Measurements from ENCODE around the gene IFT122. TPM values are rescaled to one million over a fixed set of nuclear protein-coding genes. Genes with fewer than 3 reads are reported as not detected.

IFT122 gene
- total RNA-seq, 2 experiments from 2014 or later = 22.7 to 26.7 TPM

DNA sequence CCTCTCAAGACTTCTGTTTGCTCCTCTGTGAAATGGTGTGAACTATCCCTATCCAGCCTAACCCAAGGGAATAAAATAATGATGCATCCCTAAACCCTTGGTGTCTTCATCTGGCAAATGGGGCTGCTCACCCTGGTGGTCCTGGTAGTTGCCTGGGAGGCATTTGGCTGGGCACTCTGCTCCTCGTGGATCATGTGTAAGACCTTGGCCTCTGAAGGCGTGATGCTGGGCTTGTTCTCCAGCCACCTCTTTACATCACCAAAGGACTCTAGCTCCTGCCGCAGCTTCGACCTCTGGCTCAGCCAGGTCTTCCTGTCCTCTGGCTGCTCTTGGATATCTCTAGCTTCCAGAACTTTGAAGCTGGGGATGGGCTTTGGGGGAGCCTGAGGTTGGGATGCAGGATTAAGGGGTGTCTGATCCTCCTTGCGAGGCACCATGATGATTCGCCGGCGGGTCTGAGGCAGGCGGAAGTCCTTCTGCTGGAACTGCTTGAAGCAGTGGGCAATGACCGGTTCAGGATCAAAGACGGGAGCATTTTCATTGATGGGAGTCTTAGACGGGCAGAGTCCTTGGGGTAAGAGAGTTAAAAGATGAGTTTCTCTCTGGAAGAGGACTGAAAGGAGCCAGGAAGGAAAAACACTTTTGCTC lies 18.7 kb upstream of the IFT122 start:
- Mint-ChIP-seq H3K9me3 (peaks cover 3% of the 10 kb centered on the region), H3K4me3 (no peak overlapping the region)
- DNase-seq = no peak

DNA sequence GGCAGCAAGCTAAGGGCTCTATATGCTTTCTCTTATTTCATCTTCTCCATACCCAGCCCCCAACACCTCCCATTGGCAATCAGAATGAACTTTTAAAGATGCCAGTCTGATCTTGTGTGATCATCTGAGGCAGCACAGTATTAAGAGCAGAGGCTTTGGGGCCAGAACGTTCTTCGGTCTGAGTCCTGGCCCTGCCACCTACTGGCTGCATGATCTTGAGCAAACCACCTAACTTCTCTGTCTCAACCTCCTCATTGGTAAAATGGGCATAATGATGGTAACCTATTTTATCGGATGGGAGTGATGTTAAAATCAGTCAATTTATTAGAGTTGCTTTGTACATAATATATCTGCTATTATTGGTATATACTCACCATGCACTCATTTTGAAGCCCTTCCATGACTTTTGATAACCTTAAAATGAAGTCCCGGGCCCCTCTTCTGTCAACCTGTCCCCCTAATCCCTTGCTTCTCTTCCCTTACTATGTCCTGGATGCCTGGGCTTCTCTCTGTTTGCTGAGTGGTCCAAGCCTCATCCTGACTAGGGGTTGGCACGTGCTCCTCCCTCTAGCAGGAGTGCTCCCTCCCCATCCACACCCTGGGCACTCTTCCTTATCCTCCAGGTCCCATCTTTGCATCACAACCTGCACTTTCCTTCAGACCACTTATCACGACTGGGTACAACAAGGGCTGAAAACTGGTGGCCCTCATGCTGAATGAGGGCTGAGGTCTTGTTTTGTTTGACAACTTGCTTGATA lies 17.9 kb upstream of the IFT122 start:
- POLR2A ChIA-PET = interaction anchor here (1.2 kb wide), 1 partner anchor 9 kb away, joined by 3 read pairs; no protein-coding TSS in a partner anchor
- Histone ChIP-seq H3K9me3 (ENCODE audit: control insufficient read depth in 1 of 2, insufficient read depth in 1 of 2, low read length in 2 of 2) (no peaks in the 10 kb centered on the region), H3K27ac (ENCODE audit: low read depth in 1 of 2, low read length in 2 of 2) (no peak overlapping the region), H3K4me1 (ENCODE audit: insufficient read depth, low read length) (no peaks in the 10 kb centered on the region), H3K27me3 (ENCODE audit: control insufficient read depth in 1 of 2, insufficient read depth in 2 of 2, low read length in 2 of 2) (no peaks in the 10 kb centered on the region), H3K36me3 (ENCODE audit: insufficient read depth, low read length) (no peaks in the 10 kb centered on the region), H3K4me3 (ENCODE audit: low read length) (no peak overlapping the region)
- H3K9me3 Mint-ChIP-seq = peaks cover 3% of the 10 kb centered on the region
- no peaks in the 10 kb centered on the region for H3K27me3 Mint-ChIP-seq
- peaks cover 5% of the 10 kb centered on the region for H3K4me1 Mint-ChIP-seq (ENCODE audit: low read depth)
- no peak for ATAC-seq (ENCODE audit: poor library complexity)
- intact Hi-C loops (cut with DNase I, micrococcal nuclease) = no loop called here
- DNase-seq = no peak
- H3K4me3 Mint-ChIP-seq = no peak overlapping the region
- TF ChIP-seq, protein P1, sequence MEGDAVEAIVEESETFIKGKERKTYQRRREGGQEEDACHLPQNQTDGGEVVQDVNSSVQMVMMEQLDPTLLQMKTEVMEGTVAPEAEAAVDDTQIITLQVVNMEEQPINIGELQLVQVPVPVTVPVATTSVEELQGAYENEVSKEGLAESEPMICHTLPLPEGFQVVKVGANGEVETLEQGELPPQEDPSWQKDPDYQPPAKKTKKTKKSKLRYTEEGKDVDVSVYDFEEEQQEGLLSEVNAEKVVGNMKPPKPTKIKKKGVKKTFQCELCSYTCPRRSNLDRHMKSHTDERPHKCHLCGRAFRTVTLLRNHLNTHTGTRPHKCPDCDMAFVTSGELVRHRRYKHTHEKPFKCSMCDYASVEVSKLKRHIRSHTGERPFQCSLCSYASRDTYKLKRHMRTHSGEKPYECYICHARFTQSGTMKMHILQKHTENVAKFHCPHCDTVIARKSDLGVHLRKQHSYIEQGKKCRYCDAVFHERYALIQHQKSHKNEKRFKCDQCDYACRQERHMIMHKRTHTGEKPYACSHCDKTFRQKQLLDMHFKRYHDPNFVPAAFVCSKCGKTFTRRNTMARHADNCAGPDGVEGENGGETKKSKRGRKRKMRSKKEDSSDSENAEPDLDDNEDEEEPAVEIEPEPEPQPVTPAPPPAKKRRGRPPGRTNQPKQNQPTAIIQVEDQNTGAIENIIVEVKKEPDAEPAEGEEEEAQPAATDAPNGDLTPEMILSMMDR (IDR thresholded peaks at IDR 0.05) = no peak
- H3K36me3 Mint-ChIP-seq (ENCODE audit: low read depth) = no peaks in the 10 kb centered on the region
- no peak overlapping the region for H3K27ac Mint-ChIP-seq
- CTCF ChIA-PET = interaction anchor here (0.6 kb wide), 1 partner anchor 17 kb away, joined by 3 read pairs; no protein-coding TSS in a partner anchor

More for the DNA sequence above, 18.7 kb upstream of the IFT122 start:
- H3K27me3 Mint-ChIP-seq = no peaks in the 10 kb centered on the region
- no peaks in the 10 kb centered on the region for H3K4me1 ChIP-seq (ENCODE audit: insufficient read depth, low read length)
- POLR2A ChIA-PET = no interaction called here
- no peaks in the 10 kb centered on the region for H3K9me3 ChIP-seq (ENCODE audit: control insufficient read depth in 1 of 2, insufficient read depth in 1 of 2, low read length in 2 of 2)
- H3K4me1 Mint-ChIP-seq (ENCODE audit: low read depth) = peaks cover 5% of the 10 kb centered on the region
- H3K4me3 ChIP-seq (ENCODE audit: low read length) = no peak overlapping the region
- intact Hi-C loops (cut with DNase I, micrococcal nuclease) = no loop called here
- H3K36me3 Mint-ChIP-seq (ENCODE audit: low read depth) = no peaks in the 10 kb centered on the region
- CTCF ChIA-PET = no interaction called here
- H3K27ac Mint-ChIP-seq = no peak overlapping the region
- H3K27me3 ChIP-seq (ENCODE audit: control insufficient read depth in 1 of 2, insufficient read depth in 2 of 2, low read length in 2 of 2) = no peaks in the 10 kb centered on the region
- H3K27ac ChIP-seq (ENCODE audit: low read depth in 1 of 2, low read length in 2 of 2) = no peak overlapping the region
- no peaks in the 10 kb centered on the region for H3K36me3 ChIP-seq (ENCODE audit: insufficient read depth, low read length)
- TF ChIP-seq, protein P1 (IDR thresholded peaks at IDR 0.05) = no peak
- ATAC-seq (ENCODE audit: poor library complexity) = no peak

DNA sequence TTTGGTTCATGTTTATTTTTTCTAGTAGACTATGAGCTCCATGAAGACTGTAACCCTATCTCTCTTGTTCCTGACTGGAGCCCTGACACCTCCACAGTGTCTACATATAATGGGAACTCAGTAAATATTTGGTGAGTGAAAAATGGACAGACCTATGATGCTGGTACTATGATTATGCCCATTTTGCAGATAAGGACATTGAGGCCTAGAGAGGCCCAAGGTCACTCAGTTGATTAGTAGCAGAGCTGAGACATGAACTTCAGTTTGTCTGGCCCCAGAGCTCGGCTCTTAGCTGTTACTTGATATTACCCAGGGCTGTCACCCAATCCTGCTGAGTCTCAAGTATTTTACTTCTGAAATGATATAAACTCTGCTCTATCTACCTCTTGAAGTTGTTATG lies 17.1 kb upstream of the IFT122 start:
- Histone ChIP-seq H3K27me3 (ENCODE audit: control insufficient read depth in 1 of 2, insufficient read depth in 2 of 2, low read length in 2 of 2) (no peaks in the 10 kb centered on the region), H3K27ac (ENCODE audit: low read depth in 1 of 2, low read length in 2 of 2) (no peak overlapping the region), H3K4me3 (ENCODE audit: low read length) (no peak overlapping the region), H3K4me1 (ENCODE audit: insufficient read depth, low read length) (peaks cover 4% of the 10 kb centered on the region), H3K9me3 (ENCODE audit: control insufficient read depth in 1 of 2, insufficient read depth in 1 of 2, low read length in 2 of 2) (no peaks in the 10 kb centered on the region), H3K36me3 (ENCODE audit: insufficient read depth, low read length) (no peaks in the 10 kb centered on the region)
- no peaks in the 10 kb centered on the region for H3K27me3 Mint-ChIP-seq
- CTCF ChIA-PET = interaction anchor here (0.6 to 1.2 kb wide), 2 partner anchors 17 to 39 kb away, joined by 3 read pairs; no protein-coding TSS in a partner anchor
- DNase-seq (no peak), ATAC-seq (ENCODE audit: poor library complexity) (no peak)
- intact Hi-C loops (cut with DNase I, micrococcal nuclease) = no loop called here
- H3K36me3 Mint-ChIP-seq (ENCODE audit: low read depth) = no peaks in the 10 kb centered on the region
- peaks cover 9% of the 10 kb centered on the region for H3K4me1 Mint-ChIP-seq (ENCODE audit: low read depth)
- no peak overlapping the region for H3K4me3 Mint-ChIP-seq
- TF ChIP-seq, protein P1 (IDR thresholded peaks at IDR 0.05) = no peak
- no peak overlapping the region for H3K27ac Mint-ChIP-seq
- POLR2A ChIA-PET = interaction anchor here (0.7 to 1.2 kb wide), 2 partner anchors 10 to 1793 kb away, joined by 3 read pairs; no protein-coding TSS in a partner anchor
- peaks cover 3% of the 10 kb centered on the region for H3K9me3 Mint-ChIP-seq
